ENCODE data around the gene ANP32E.

Gene ANP32E

DNA sequence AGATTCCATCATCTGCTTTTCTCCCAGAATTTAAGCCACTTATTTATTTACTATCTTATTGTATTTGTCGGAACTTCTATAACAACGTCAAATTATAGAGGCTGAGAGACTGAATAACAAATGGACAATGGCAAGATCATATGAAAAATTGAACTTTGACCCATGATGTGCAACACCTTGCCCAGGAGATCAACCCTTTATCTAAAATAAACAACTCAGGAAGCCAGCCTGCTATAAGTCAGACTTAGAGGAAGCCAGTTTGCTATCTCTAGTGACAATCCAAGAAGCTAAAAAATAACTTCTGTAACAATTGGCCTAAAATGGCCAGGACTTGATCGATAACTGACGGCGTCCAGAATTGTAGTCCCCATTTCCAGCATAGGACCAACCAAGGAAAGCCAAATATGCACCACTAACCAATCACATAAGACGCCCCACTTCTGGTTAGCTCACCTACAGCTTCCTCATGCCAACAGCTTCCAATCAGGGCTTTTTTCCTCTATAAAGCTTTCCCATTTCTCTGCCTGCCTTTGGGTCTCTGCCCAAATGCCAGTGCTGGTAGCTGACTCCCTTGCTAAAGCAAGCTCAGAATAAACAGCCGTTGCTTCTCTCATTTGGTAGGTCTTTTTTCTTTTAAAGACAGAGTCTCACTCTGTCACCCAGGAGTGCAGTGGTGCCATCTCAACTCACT, 28.5 kb downstream of the ANP32E start:
- TF ChIP-seq TCF12 (IDR thresholded peaks at IDR 0.05; ENCODE audit: low read depth) (no peak), RAD21 (IDR thresholded peaks at IDR 0.05; ENCODE audit: low read depth) (no peak), FOXM1 (IDR thresholded peaks at IDR 0.05; ENCODE audit: borderline replicate concordance, low read depth) (no peak), YY1 (IDR thresholded peaks at IDR 0.05; ENCODE audit: low read depth) (no peak), CEBPB (IDR thresholded peaks at IDR 0.05) (no peak), CREB1 (IDR thresholded peaks at IDR 0.05; ENCODE audit: low read depth) (no peak), TEAD4 (IDR thresholded peaks at IDR 0.05) (no peak), ZBTB7A (IDR thresholded peaks at IDR 0.05; ENCODE audit: low read depth) (no peak), NFIC (IDR thresholded peaks at IDR 0.05) (no peak), EGR1 (IDR thresholded peaks at IDR 0.05) (no peak), TAF1 (IDR thresholded peaks at IDR 0.05; ENCODE audit: low read depth) (no peak), EP300 (IDR thresholded peaks at IDR 0.05; ENCODE audit: borderline replicate concordance) (no peak)
- TF ChIP-seq, protein P1, sequence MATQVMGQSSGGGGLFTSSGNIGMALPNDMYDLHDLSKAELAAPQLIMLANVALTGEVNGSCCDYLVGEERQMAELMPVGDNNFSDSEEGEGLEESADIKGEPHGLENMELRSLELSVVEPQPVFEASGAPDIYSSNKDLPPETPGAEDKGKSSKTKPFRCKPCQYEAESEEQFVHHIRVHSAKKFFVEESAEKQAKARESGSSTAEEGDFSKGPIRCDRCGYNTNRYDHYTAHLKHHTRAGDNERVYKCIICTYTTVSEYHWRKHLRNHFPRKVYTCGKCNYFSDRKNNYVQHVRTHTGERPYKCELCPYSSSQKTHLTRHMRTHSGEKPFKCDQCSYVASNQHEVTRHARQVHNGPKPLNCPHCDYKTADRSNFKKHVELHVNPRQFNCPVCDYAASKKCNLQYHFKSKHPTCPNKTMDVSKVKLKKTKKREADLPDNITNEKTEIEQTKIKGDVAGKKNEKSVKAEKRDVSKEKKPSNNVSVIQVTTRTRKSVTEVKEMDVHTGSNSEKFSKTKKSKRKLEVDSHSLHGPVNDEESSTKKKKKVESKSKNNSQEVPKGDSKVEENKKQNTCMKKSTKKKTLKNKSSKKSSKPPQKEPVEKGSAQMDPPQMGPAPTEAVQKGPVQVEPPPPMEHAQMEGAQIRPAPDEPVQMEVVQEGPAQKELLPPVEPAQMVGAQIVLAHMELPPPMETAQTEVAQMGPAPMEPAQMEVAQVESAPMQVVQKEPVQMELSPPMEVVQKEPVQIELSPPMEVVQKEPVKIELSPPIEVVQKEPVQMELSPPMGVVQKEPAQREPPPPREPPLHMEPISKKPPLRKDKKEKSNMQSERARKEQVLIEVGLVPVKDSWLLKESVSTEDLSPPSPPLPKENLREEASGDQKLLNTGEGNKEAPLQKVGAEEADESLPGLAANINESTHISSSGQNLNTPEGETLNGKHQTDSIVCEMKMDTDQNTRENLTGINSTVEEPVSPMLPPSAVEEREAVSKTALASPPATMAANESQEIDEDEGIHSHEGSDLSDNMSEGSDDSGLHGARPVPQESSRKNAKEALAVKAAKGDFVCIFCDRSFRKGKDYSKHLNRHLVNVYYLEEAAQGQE (IDR thresholded peaks at IDR 0.05; ENCODE audit: low read depth) = no peak
- TF ChIP-seq, protein P2, sequence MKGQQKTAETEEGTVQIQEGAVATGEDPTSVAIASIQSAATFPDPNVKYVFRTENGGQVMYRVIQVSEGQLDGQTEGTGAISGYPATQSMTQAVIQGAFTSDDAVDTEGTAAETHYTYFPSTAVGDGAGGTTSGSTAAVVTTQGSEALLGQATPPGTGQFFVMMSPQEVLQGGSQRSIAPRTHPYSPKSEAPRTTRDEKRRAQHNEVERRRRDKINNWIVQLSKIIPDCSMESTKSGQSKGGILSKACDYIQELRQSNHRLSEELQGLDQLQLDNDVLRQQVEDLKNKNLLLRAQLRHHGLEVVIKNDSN (IDR thresholded peaks at IDR 0.05) = no peak
- TF ChIP-seq, protein P3, sequence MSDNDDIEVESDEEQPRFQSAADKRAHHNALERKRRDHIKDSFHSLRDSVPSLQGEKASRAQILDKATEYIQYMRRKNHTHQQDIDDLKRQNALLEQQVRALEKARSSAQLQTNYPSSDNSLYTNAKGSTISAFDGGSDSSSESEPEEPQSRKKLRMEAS (IDR thresholded peaks at IDR 0.05) = no peak

DNA sequence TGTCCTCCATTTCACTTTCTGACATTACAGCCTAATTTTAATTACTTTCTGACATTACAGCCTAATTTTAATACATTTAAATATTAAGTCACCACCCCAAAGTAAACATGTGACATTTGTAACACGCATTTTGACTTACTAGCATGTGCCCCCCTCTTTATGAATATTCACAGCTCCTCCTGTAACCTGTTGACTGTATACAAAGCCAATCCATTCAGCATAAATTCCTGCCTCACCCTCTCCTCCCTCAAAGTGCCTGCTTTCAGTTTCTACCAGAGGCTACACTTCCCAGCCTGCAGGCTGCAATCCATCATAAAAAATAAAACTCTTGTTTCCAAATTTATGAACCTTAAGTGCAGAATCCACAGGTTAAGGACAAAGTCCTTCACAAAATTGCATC, 39.5 kb downstream of the ANP32E start:
- TF ChIP-seq CREB1 (IDR thresholded peaks at IDR 0.05; ENCODE audit: low read depth) = no peak

DNA sequence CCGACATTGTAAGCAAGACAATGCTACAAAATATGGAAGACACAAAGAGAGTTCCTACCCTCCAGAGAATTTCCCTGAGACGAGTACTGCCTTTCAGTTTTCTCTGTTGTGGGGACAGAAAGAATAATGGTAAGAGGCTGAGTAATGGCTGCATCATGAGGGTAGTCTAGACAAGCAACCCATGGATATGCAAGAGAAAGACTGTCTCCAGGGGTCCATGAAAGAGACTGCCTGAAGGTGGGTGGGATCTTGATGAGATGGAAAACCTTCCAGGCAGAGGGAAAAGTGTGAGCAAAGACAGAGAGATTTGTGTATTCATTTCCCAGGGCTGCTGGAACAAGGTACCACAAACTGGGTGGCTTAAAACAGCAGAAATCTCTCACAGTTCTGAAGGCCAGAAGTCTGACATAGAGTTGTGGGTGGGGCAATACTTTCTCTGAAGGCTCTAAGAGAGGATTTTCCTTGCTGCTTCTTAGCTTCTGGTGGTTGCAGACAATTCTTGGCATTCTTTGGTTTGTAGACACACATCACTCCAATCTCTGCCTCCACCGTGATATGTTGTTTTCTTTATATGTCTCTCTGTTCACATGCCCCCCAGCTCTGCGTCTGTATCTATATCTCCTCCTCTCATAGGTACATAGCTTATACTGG, 41.4 kb downstream of the ANP32E start:
- TF ChIP-seq FOXM1 (IDR thresholded peaks at IDR 0.05; ENCODE audit: borderline replicate concordance, low read depth) (no peak), CREB1 (IDR thresholded peaks at IDR 0.05; ENCODE audit: low read depth) (no peak), TEAD4 (IDR thresholded peaks at IDR 0.05) (no peak), EGR1 (IDR thresholded peaks at IDR 0.05) (no peak), EP300 (IDR thresholded peaks at IDR 0.05; ENCODE audit: borderline replicate concordance) (no peak), YY1 (IDR thresholded peaks at IDR 0.05; ENCODE audit: low read depth) (no peak), RAD21 (IDR thresholded peaks at IDR 0.05; ENCODE audit: low read depth) (no peak), CEBPB (IDR thresholded peaks at IDR 0.05) (no peak), TCF12 (IDR thresholded peaks at IDR 0.05; ENCODE audit: low read depth) (no peak), ZBTB7A (IDR thresholded peaks at IDR 0.05; ENCODE audit: low read depth) (no peak), NFIC (IDR thresholded peaks at IDR 0.05) (no peak), TAF1 (IDR thresholded peaks at IDR 0.05; ENCODE audit: low read depth) (no peak)
- TF ChIP-seq, protein P2 (IDR thresholded peaks at IDR 0.05) = no peak
- TF ChIP-seq, protein P1 (IDR thresholded peaks at IDR 0.05; ENCODE audit: low read depth) = no peak
- TF ChIP-seq, protein P3 (IDR thresholded peaks at IDR 0.05) = no peak

DNA sequence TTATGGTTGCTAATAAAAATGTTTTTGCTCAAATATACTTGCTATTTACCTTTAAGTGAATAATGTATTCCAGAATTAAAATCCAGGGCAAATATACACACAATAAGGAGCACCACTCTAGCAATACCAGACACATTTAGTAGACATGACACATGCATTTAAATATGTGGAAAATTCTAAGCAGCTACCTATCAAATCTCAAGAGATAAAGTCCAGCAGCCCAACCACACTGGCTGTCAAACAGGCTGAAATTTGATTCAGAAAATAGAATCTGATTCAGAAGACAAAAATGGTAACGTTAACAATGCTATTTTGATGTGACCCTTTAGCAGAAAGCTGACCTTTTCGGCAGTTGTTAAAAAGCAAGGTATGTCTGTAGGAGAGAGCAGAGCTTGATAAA, 43.9 kb downstream of the ANP32E start:
- TF ChIP-seq RAD21 (IDR thresholded peaks at IDR 0.05; ENCODE audit: low read depth) (no peak), TEAD4 (IDR thresholded peaks at IDR 0.05) (peak; percentile 78), EP300 (IDR thresholded peaks at IDR 0.05; ENCODE audit: borderline replicate concordance) (peak; percentile 50; the same call in 1 of the 2 replicates)

DNA sequence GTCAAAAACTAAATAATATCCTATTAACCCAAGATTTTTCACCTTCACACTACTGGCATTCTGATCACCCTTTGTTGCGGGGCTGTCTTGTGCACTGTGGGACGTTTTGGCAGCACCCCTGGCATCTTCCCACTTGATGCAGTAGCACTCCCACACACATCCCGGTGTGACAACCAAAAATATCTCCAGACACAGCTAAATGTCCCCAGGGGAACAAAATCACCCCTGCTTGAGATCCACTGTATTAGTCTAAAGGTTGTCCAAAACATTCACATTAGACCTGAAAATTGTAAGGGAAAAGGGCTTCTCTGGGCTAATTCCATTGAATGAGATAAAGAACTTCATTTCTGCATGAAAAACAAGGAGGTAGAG, 48.4 kb downstream of the ANP32E start:
- TF ChIP-seq EP300 (IDR thresholded peaks at IDR 0.05; ENCODE audit: borderline replicate concordance) = no peak
- TF ChIP-seq CEBPB (IDR thresholded peaks at IDR 0.05) = no peak
- no peak for TF ChIP-seq TAF1 (IDR thresholded peaks at IDR 0.05; ENCODE audit: low read depth)
- TF ChIP-seq CREB1 (IDR thresholded peaks at IDR 0.05; ENCODE audit: low read depth) = no peak
- no peak for TF ChIP-seq FOXM1 (IDR thresholded peaks at IDR 0.05; ENCODE audit: borderline replicate concordance, low read depth)
- no peak for TF ChIP-seq NFIC (IDR thresholded peaks at IDR 0.05)
- no peak for TF ChIP-seq YY1 (IDR thresholded peaks at IDR 0.05; ENCODE audit: low read depth)
- TF ChIP-seq ZBTB7A (IDR thresholded peaks at IDR 0.05; ENCODE audit: low read depth) = no peak
- no peak for TF ChIP-seq EGR1 (IDR thresholded peaks at IDR 0.05)
- TF ChIP-seq, protein P2 (IDR thresholded peaks at IDR 0.05) = no peak
- TF ChIP-seq, protein P3 (IDR thresholded peaks at IDR 0.05) = no peak
- TF ChIP-seq, protein P1 (IDR thresholded peaks at IDR 0.05; ENCODE audit: low read depth) = no peak
- no peak for TF ChIP-seq TEAD4 (IDR thresholded peaks at IDR 0.05)
- TF ChIP-seq RAD21 (IDR thresholded peaks at IDR 0.05; ENCODE audit: low read depth) = no peak
- no peak for TF ChIP-seq TCF12 (IDR thresholded peaks at IDR 0.05; ENCODE audit: low read depth)
